Endodermal cell (in vitro differentiated cells): Measurements from ENCODE around the gene ZBTB20. TPM values are rescaled to one million over a fixed set of nuclear protein-coding genes. Genes with fewer than 3 reads are reported as not detected.

Source experiments
- DNase-seq: peaks from one replicate; pipeline ENCODE4 v3.0.0-alpha.2; 2017
- H3K27ac ChIP-seq: 2 replicates; pipeline ENCODE4 v1.5.1; 2013; ENCODE audit warnings: mild to moderate bottlenecking, low read depth, low read length, moderate library complexity
- H3K27me3 ChIP-seq: 2 replicates; pipeline ENCODE4 v1.6.1; 2013; ENCODE audit warnings: mild to moderate bottlenecking, low read length, moderate library complexity; ENCODE audit not compliant: insufficient read depth, control insufficient read depth, poor library complexity, severe bottlenecking
- H3K36me3 ChIP-seq: 2 replicates; pipeline ENCODE4 v1.7.0; 2013; ENCODE audit warnings: mild to moderate bottlenecking, low read length, moderate library complexity; ENCODE audit not compliant: control insufficient read depth, insufficient read depth
- H3K4me1 ChIP-seq: one replicate; pipeline ENCODE4 v1.7.0; 2013; ENCODE audit warnings: low read length; ENCODE audit not compliant: control insufficient read depth, insufficient read depth
- H3K4me3 ChIP-seq: 2 replicates; pipeline ENCODE4 v1.5.1; 2013; ENCODE audit warnings: mild to moderate bottlenecking, low read length, moderate library complexity
- H3K9ac ChIP-seq: 2 replicates; pipeline ENCODE4 v1.6.1; 2013; ENCODE audit warnings: mild to moderate bottlenecking, low read length, moderate library complexity; ENCODE audit not compliant: poor library complexity, severe bottlenecking; ENCODE audit errors: extremely low read depth
- H3K9me3 ChIP-seq: 2 replicates; pipeline ENCODE4 v1.6.1; 2013; ENCODE audit warnings: mild to moderate bottlenecking, low read length, moderate library complexity; ENCODE audit not compliant: control insufficient read depth
- H3K27ac Mint-ChIP-seq: 2 replicates; pipeline ENCODE4 v1.8.0; 2020; ENCODE audit warnings: mixed read lengths
- H3K27me3 Mint-ChIP-seq: 2 replicates; pipeline ENCODE4 v1.8.0; 2021; ENCODE audit warnings: mild to moderate bottlenecking, mixed read lengths; ENCODE audit not compliant: insufficient read depth
- H3K36me3 Mint-ChIP-seq: 2 replicates; pipeline ENCODE4 v1.8.0; 2020; ENCODE audit warnings: low read depth, mixed read lengths
- H3K4me1 Mint-ChIP-seq: 2 replicates; pipeline ENCODE4 v1.8.0; 2020; ENCODE audit warnings: mixed read lengths
- H3K4me3 Mint-ChIP-seq: 2 replicates; pipeline ENCODE4 v1.8.0; 2020; ENCODE audit warnings: mild to moderate bottlenecking, moderate library complexity, mixed read lengths
- H3K9me3 Mint-ChIP-seq: 2 replicates; pipeline ENCODE4 v1.8.0; 2020; ENCODE audit warnings: mild to moderate bottlenecking, mixed read lengths
- CTCF ChIP-seq: fragments of 200-600 bp; sonication (generic); conservative IDR thresholded peaks from 2 replicates; pipeline ENCODE4 v1.5.0; 2021; ENCODE audit warnings: antibody characterized with exemption, mild to moderate bottlenecking
- WGBS, 2 experiments: methylation state at CpG; one replicate each; pipeline versions ENCODE4 v1.1.5 to v1.1.7; 2013; ENCODE audit warnings: missing lambda C conversion rate in 2 of 2, mixed read lengths in 1 of 2; ENCODE audit not compliant: insufficient coverage in 1 of 2, insufficient read length in 1 of 2; 5-methylcytosine and 5-hydroxymethylcytosine counted together
- total RNA-seq, 2 donors: library from RNA; stranded (reverse); fragmentation: NEBNext Ultra II Directional in 1 of 2; extraction: Animal tissue kit (Norgen Biotek cat#: 25700) in 1 of 2; gene quantifications; 2 replicates in 1 of 2; 3 replicates in 1 of 2; pipeline ENCODE4 v1.2.1, GENCODE V29; 2021

Gene ZBTB20
- total RNA-seq, 2 donors from 2014 or later, result 1.6 to 2.9 TPM

- Histone ChIP-seq H3K27ac (no peak overlapping the region), H3K9ac (no peak overlapping the region), H3K9me3 (peaks cover 18% of the 10 kb centered on the region), H3K36me3 (no peaks in the 10 kb centered on the region), H3K27me3 (peaks cover 73% of the 10 kb centered on the region), H3K4me1 (peaks cover 9% of the 10 kb centered on the region), H3K4me3 (no peak overlapping the region)
- Mint-ChIP-seq H3K4me3 (no peak overlapping the region), H3K9me3 (no peaks in the 10 kb centered on the region), H3K4me1 (peaks cover 11% of the 10 kb centered on the region), H3K36me3 (no peaks in the 10 kb centered on the region), H3K27me3 (peaks cover 36% of the 10 kb centered on the region), H3K27ac (no peak overlapping the region)
- TF ChIP-seq CTCF, result no peak
- DNase-seq, result no peak
Observed at GRCh38 chr3:114958930-114959329, 188.2 kb downstream of the ZBTB20 start.

GRCh38 chr3:114953800-114954199, 193.3 kb downstream of the ZBTB20 start:
- peaks cover 26% of the 10 kb centered on the region for H3K27me3 Mint-ChIP-seq
- Histone ChIP-seq H3K9ac (no peak overlapping the region), H3K27ac (no peak overlapping the region), H3K27me3 (peaks cover 47% of the 10 kb centered on the region), H3K36me3 (no peaks in the 10 kb centered on the region), H3K4me3 (no peak overlapping the region), H3K9me3 (peaks cover 40% of the 10 kb centered on the region), H3K4me1 (peaks cover 9% of the 10 kb centered on the region)
- WGBS, 2 experiments, result 91 to 100% methylated on average over 1 of the region's 1 CpG
- H3K27ac Mint-ChIP-seq, result no peak overlapping the region
- peaks cover 20% of the 10 kb centered on the region for H3K9me3 Mint-ChIP-seq
- H3K36me3 Mint-ChIP-seq, result no peaks in the 10 kb centered on the region
- no peak overlapping the region for H3K4me3 Mint-ChIP-seq
- peaks cover 11% of the 10 kb centered on the region for H3K4me1 Mint-ChIP-seq
- no peak for TF ChIP-seq CTCF
- DNase-seq, result no peak

- Histone ChIP-seq H3K9me3 (peaks cover 40% of the 10 kb centered on the region), H3K9ac (no peak overlapping the region), H3K36me3 (no peaks in the 10 kb centered on the region), H3K27me3 (peaks cover 44% of the 10 kb centered on the region), H3K27ac (no peak overlapping the region), H3K4me3 (no peak overlapping the region), H3K4me1 (peaks cover 9% of the 10 kb centered on the region)
- TF ChIP-seq CTCF, result no peak
- Mint-ChIP-seq H3K27me3 (peaks cover 21% of the 10 kb centered on the region), H3K4me3 (no peak overlapping the region), H3K27ac (no peak overlapping the region), H3K36me3 (no peaks in the 10 kb centered on the region), H3K4me1 (peaks cover 11% of the 10 kb centered on the region), H3K9me3 (peaks cover 20% of the 10 kb centered on the region)
- WGBS, 2 experiments, result 0% methylated on average over 1 of the region's 3 CpGs; no CpG with 5 or more reads in 1 of the 2 experiments
- DNase-seq, result no peak
Observed at GRCh38 chr3:114953215-114953799, 193.8 kb downstream of the ZBTB20 start.
